Hepatocyte (in vitro differentiated cells): ENCODE measurements around the gene TMEM164. TPM values are rescaled to one million over a fixed set of nuclear protein-coding genes. Genes with fewer than 3 reads are reported as not detected.
"Not testable (repeated sequence)": the region's sequence is repeated elsewhere in the genome, so short reads cannot be mapped to it uniquely, and the experiment has no call there.

Experiments
- DNase-seq: peaks from one replicate; pipeline ENCODE4 v3.0.0-alpha.2; 2016; ENCODE audit warnings: low spot score
- H2AFZ ChIP-seq: fragments of 200-600 bp; sonication (generic); 2 replicates; pipeline ENCODE4 v1.6.0; 2016; ENCODE audit warnings: antibody characterized with exemption, mild to moderate bottlenecking
- H3K27ac ChIP-seq: fragments of 200-600 bp; sonication (generic); 2 replicates; pipeline ENCODE4 v1.5.1; 2016; ENCODE audit warnings: mild to moderate bottlenecking
- H3K27me3 ChIP-seq: fragments of 200-600 bp; sonication (generic); 2 replicates; pipeline ENCODE4 v1.6.1; 2016
- H3K36me3 ChIP-seq: fragments of 200-600 bp; sonication (generic); replicated peaks from 2 replicates; pipeline ENCODE4 v1.5.1; 2016; ENCODE audit warnings: low read depth; ENCODE audit not compliant: insufficient read depth
- H3K4me1 ChIP-seq: fragments of 200-600 bp; sonication (generic); 2 replicates; pipeline ENCODE4 v1.5.1; 2016; ENCODE audit warnings: mild to moderate bottlenecking, moderate library complexity; ENCODE audit not compliant: insufficient read depth
- H3K4me2 ChIP-seq: fragments of 200-600 bp; sonication (generic); 2 replicates; pipeline ENCODE4 v1.6.0; 2016
- H3K4me3 ChIP-seq: fragments of 200-600 bp; sonication (generic); 2 replicates; pipeline ENCODE4 v1.5.1; 2016; ENCODE audit warnings: mild to moderate bottlenecking
- H3K79me2 ChIP-seq: fragments of 200-600 bp; sonication (generic); 2 replicates; pipeline ENCODE4 v1.6.0; 2017; ENCODE audit warnings: mild to moderate bottlenecking
- H3K9me2 ChIP-seq: fragments of 200-600 bp; sonication (generic); replicated peaks from 2 replicates; pipeline ENCODE4 v1.6.0; 2017; ENCODE audit warnings: mild to moderate bottlenecking; ENCODE audit not compliant: insufficient read depth
- H3K9me3 ChIP-seq: fragments of 200-600 bp; sonication (generic); 2 replicates; pipeline ENCODE4 v1.5.1; 2016; ENCODE audit warnings: low read depth, mild to moderate bottlenecking
- H4K20me1 ChIP-seq: fragments of 200-600 bp; sonication (generic); 2 replicates; pipeline ENCODE4 v1.6.0; 2016; ENCODE audit warnings: mild to moderate bottlenecking; ENCODE audit not compliant: insufficient read depth, poor library complexity, severe bottlenecking
- CTCF ChIP-seq: fragments of 200-600 bp; sonication (generic); IDR thresholded peaks from 2 replicates; pipeline ENCODE4 v1.5.1; 2016; ENCODE audit warnings: antibody characterized with exemption, mild to moderate bottlenecking; ENCODE audit not compliant: poor library complexity
- EZH2 ChIP-seq: fragments of 200-600 bp; sonication (generic); IDR thresholded peaks from 2 replicates; pipeline ENCODE4 v1.6.1; 2016; ENCODE audit warnings: antibody characterized with exemption, mild to moderate bottlenecking, borderline replicate concordance
- EZH2phosphoT487 ChIP-seq: fragments of 200-600 bp; sonication (generic); IDR thresholded peaks from one replicate; pipeline ENCODE4 v1.6.1; 2018; ENCODE audit warnings: antibody characterized with exemption, mild to moderate bottlenecking, low read depth, moderate library complexity; ENCODE audit not compliant: unreplicated experiment, severe bottlenecking
- WGBS: methylation state at CpG from one replicate; pipeline ENCODE4 v1.1.6; 2016; ENCODE audit warnings: low lambda C conversion rate; ENCODE audit errors: missing lambda C conversion rate; 5-methylcytosine and 5-hydroxymethylcytosine counted together
- polyA plus RNA-seq: library from polyadenylated mRNA; unstranded; fragments of >200 nt; fragmentation: Nextera tagmentation; extraction: Ambion mirVana; gene quantifications from 2 replicates; pipeline ENCODE4 v1.2.1, GENCODE V29; 2016
- total RNA-seq: library from RNA; depleted of rRNA; stranded (reverse); fragments of >200 nt; gene quantifications from 2 replicates; pipeline ENCODE4 v1.2.3, GENCODE V29; 2014

The TMEM164 gene
- total and polyA plus RNA-seq, 2 experiments from 2014 or later = 5.4 to 34.2 TPM

GRCh38 chrX:109967156-109967555 is 35.8 kb upstream of the TMEM164 start:
- H3K79me2 ChIP-seq = no peaks in the 10 kb centered on the region
- TF ChIP-seq CTCF = no peak
- no peak for DNase-seq
- H3K36me3 ChIP-seq = no peaks in the 10 kb centered on the region
- H2AFZ ChIP-seq = no peak overlapping the region
- H3K9me3 ChIP-seq = no peaks in the 10 kb centered on the region
- no peak overlapping the region for H3K4me2 ChIP-seq
- H3K4me1 ChIP-seq = no peaks in the 10 kb centered on the region
- H3K4me3 ChIP-seq = no peak overlapping the region
- no peaks in the 10 kb centered on the region for H3K27me3 ChIP-seq
- no peak overlapping the region for H3K27ac ChIP-seq
- 57% methylated on average over 3 of the region's 3 CpGs for whole genome bisulfite sequencing
- H4K20me1 ChIP-seq = no peaks in the 10 kb centered on the region
- no peaks in the 10 kb centered on the region for H3K9me2 ChIP-seq

- not testable (repeated sequence) for H3K4me3 ChIP-seq, H3K36me3 ChIP-seq, H3K27me3 ChIP-seq, H3K4me1 ChIP-seq, H2AFZ ChIP-seq, H3K9me2 ChIP-seq, DNase-seq, H4K20me1 ChIP-seq, H3K79me2 ChIP-seq, H3K27ac ChIP-seq, H3K4me2 ChIP-seq, H3K9me3 ChIP-seq
- WGBS = 79% methylated on average over 4 of the region's 4 CpGs
Observed at GRCh38 chrX:109970841-109971240, 32.1 kb upstream of the TMEM164 start.

GRCh38 chrX:109974906-109975655 is 27.8 kb upstream of the TMEM164 start:
- Histone ChIP-seq H2AFZ (no peak overlapping the region), H3K79me2 (no peaks in the 10 kb centered on the region), H4K20me1 (no peaks in the 10 kb centered on the region), H3K9me3 (no peaks in the 10 kb centered on the region), H3K27me3 (no peaks in the 10 kb centered on the region), H3K36me3 (no peaks in the 10 kb centered on the region), H3K27ac (no peak overlapping the region), H3K4me1 (no peaks in the 10 kb centered on the region), H3K9me2 (no peaks in the 10 kb centered on the region), H3K4me3 (no peak overlapping the region), H3K4me2 (no peak overlapping the region)
- 78% methylated on average over 1 of the region's 1 CpG for WGBS
- no peak for TF ChIP-seq CTCF
- no peak for TF ChIP-seq EZH2phosphoT487
- no peak for TF ChIP-seq EZH2
- DNase-seq = no peak

GRCh38 chrX:109985210-109985609 is 17.7 kb upstream of the TMEM164 start:
- DNase-seq, H3K4me3 ChIP-seq, H3K27ac ChIP-seq: not testable (repeated sequence)

More at GRCh38 chrX:109985210-109985609, 17.7 kb upstream of the TMEM164 start:
- not testable (repeated sequence) for H3K9me2 ChIP-seq, H3K36me3 ChIP-seq, H2AFZ ChIP-seq, H3K4me2 ChIP-seq, H3K4me1 ChIP-seq, H4K20me1 ChIP-seq, H3K27me3 ChIP-seq, H3K79me2 ChIP-seq, H3K9me3 ChIP-seq
- 65% methylated on average over 4 of the region's 4 CpGs for WGBS
